GM19023 (cell line): ENCODE data around the gene RBPJ.
"Not testable (repeated sequence)": the region's sequence is repeated elsewhere in the genome, so short reads cannot be mapped to it uniquely, and the experiment has no call there.

Experiments
- ATAC-seq: cut with Tn5 transposase; IDR thresholded peaks from one replicate; pipeline ENCODE4 v1.9.1; 2021; ENCODE audit warnings: mild to moderate bottlenecking, moderate library complexity; ENCODE audit not compliant: unreplicated experiment

RBPJ gene

DNA sequence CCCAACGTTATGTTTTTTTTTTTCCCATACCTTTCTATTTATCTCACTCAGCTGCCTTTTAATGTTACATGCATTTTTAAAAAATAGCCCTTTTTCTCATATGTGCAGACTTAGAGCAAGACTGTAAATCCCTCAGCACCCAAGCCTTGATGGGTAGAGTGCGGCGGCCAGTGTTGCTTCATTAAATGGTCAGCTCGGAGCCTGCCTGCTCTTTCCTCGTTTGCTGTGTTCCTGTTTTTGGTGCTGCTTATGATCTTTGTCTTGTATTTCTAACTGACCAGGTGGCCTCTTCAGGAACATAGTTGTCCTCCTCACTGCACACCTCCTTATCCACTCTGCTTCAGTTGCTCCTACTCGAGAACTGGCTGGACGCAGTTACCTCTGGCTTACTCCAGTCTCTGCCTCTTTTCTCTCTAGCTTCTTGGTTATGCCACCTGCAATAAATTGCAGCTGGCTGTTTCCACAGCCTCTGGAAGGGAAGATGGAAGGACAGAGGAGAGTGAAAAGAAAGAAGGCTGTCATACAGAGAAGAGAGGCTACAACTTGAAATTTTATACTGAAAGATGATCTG, 10.7 kb downstream of the RBPJ start:
- no peak for ATAC-seq

DNA sequence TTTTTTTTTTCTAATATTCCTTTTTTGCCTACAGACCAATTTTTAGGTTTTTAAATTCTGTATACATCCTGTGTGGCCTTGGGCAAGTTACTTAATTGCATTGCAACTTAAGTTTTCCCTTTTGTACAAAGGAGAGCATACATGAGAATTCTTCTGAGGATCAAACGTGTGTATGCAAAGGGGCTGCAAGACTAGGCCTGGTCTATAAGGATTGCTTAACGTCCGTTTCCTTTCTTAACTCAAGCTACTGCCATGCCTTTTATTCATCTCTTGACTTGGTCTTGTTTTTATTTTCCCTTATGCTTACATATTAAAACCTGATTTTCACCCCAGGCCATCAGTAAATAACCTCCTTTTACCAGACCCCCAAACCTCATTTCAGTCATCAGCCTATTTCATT, 13.6 kb downstream of the RBPJ start:
- no peak for ATAC-seq

DNA sequence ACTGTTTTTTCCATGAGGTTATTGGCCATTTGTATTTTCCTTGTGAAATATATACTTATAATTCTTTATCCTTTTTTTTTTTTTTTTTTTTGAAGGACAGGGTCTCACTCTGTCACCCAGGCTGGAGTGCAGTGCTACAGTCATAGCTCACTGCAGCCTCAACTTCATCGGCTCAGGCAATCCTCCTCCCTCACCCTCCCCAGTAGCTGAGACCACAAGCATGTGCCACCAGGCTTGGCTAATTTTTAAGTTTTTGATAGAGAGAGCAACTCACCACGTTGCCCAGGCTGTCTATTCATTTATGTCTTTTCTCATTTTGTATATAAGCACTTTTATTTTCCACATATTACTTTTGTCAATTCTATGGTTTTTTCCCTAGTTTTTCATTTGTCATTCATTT, 16.8 kb downstream of the RBPJ start:
- no peak for ATAC-seq

DNA sequence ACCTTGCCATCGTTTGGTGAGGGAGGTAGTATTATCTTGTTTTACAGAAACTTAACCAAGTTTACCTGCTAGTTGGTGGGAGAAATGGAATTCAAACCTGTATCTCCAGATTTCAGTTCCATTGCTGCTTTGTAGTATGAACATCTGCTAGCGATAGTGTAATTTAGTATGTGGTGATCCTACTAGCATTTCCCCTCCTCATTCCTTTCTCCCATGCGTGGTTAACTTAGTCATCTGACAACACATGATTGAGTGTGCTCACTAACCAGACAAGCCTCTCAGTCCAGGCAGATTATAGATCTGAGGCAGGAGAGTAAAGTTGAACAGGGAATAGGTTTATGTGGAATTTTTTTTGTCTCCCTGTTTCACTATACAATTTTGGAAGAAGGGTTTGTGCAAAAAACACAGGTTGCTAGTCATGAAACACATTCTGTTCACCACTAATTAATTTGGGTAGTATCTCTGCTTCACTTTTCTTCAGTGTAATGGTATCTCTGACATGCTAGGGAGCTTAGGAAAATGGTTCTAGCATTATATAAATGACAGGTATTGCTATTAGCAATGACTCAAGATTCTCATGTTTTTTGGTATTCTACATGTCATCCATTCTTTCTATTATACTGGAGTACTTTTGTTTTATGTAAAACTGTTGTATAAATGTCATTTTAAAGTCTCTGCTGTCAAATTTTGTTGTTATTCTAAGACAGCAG, 21.7 kb downstream of the RBPJ start:
- no peak for ATAC-seq

DNA sequence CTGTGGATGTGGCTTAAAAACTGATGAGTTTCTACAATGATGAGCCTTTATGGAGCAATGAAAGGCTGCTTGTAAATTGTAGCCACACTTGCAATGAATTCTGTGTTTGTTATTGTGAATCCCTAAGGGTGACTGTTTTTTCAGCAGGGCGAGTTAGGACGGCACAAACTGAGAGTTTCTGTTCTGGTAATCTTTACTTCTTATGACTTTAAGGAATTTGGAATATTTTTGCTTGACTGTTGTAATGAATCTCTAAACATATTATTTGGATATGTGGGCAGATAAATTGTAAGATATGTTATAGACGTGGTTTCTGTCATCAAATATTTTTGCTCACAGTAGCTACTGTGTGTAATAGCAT, 22.2 kb downstream of the RBPJ start:
- ATAC-seq, result no peak

DNA sequence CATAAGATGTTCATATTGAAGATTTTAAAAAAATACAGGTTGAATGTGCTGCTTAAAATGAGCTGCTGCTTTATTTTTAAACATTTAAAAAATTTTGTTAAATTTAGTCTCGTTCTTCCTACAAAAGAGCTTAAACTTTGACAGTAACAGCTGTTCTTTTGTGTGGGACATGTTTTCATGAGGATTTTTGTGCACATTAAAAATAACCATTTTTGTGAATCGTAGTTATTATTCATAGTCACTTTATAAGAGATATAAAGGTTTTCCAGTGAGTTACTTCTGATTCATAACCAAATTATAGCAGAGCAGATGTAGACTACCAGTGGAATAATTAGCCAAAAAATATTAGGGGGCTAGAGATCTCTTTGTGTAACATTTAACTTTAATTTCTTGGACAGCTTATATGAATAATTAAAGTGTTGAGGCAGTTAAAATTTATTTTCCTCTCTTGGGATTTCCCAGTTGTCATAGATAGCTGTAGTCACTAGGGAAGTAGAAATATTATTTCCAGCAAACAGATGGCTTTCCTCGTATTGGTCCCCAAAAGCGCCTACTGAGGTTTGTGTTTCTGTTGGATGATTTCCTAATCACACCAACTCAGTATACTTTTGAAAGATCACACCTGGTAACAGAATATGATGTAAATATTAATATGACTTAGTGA, 24.2 kb downstream of the RBPJ start:
- ATAC-seq, result no peak

DNA sequence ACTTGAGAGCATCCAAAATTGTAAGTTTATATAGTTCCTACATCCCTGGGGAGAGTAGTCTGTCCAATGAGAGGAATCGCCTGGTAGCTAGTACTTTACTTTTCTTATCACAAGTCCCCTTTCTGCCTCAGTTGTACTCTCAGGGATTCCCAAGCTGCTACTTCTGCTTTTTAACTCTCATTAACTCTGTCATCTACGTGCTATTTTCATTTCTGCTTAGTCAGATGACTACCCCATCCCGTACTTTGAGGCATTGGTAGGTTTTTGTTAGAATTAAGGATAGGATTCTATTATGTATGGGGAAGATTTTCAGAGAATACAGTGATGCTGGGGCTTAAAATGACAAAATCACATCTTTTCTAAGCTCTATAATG, 24.7 kb downstream of the RBPJ start:
- no peak for ATAC-seq

DNA sequence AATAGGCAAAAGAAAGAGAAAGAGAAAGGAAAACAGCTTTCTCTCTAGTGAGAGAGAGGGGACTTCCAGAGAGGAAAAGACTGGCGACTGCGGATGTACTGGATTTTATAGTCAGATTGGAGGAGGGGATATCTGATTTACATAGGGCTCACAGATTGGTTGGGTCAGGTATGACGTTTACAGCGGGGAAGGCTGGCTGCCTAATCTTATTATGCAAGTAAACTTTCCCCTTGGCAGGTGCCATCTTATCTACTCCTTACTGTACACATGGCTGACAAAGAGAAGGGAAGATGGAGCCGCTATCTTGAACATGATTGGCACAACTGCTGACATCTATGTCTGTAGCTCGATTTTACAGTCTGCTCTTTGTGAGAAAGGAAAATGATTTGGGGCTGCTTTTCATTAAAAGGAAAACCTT, 25.4 kb downstream of the RBPJ start:
- ATAC-seq, result no peak

DNA sequence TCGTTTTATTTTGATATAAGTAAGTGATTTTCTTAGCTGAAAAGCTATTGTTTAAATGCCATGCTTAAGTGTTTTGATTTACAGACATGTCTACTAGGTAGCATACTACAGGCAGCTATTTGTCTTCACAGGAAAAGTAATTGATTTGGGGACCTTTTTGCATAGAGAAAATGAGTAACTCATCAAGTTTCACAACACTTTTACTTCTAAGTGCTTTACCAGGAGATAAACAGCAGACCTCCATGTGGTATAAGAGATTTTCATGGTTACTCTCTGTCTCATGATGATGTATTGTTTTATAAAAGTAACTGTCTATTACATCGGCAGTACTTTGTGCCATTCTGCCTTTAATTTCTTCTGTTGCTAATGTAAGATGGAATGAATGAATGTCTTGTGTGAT, 28.7 kb downstream of the RBPJ start:
- no peak for ATAC-seq

DNA sequence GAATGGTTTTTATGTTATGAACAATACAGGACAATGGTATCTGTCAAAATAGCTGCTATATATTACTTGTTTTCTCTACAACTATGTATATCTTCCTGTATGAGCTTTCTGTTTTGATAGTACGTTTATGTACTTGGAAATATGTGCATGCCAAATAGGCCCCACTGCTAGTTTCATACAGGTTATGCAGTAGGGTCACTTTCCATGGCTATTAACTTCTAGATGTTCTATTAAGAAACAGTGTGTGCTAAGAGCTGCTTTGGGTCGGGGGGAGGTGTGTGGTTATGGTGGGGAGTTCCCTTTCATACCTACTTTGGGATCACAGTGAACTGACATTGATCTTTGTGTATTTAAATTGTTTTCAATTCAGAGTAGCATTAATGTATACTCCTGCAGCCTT, 30.9 kb downstream of the RBPJ start:
- peak; percentile 44 for ATAC-seq

DNA sequence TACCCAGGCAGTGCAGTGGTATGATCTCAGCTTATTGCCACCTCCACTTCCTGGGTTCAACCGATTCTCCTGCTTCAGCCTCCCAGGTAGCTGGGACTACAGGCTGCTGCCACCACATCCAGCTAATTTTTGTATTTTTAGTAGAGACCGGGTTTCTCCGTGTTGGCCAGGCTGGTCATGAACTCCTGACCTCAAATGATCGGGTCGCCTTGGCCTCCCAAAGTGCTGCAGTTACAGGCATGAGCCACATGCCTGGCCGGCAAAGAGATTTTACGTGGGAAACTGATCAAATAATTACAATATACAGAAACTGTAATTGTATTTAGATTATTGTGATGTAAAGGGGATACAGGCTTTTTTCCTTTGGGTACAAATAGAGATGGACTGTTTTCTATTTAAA, 33.7 kb downstream of the RBPJ start:
- ATAC-seq, result no peak

DNA sequence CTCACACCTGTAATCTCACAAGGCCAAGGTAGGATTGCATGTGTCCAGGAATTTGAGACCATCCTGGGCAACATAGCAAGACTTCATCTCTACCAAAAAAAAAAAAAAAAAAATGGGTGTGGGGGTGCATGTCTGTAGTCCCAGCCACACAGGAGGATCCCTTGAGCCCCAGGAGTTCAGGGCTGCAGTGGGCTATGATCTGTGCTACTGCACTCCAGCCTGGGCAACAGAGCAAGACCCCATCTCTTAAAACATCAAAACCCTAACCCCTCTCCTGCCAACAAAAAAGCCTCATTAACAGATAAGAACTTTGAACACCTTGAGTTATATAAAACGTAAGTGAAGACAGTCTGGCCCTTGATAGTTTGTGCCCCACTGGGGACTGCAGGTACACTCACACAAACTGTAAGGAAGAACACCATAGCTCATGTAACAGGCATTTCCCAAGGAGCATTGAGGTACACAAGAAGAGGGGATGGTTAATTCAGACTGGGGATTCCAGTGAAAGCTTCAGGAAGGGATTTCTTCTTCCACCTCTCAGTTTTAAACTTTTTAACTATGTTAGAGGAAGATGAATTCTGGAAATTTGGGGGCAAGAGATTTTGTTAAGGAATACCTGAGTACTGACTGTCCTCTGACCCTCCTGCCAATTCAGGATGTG, 34.7 kb downstream of the RBPJ start:
- no peak for ATAC-seq

DNA sequence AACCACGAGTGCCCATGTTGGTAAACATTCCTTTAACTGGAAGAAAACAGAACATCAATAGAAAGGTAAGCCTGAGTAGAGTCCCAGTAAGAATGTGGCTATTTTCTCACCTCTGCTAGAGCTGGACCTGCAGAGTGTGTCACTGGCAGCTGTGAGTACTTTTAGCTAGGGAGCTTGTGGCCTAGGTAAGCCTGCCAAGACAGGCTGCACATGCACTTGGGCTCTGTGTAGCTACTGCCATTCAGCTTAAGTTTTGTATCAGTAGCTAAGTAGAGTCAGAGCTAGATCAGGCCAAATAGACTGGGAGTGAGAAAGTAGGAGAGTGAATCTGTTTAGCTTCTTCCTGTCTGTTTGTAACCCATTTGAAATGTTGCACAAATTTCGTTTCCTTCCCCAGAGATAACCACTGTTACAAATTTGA, 35.3 kb downstream of the RBPJ start:
- no peak for ATAC-seq

DNA sequence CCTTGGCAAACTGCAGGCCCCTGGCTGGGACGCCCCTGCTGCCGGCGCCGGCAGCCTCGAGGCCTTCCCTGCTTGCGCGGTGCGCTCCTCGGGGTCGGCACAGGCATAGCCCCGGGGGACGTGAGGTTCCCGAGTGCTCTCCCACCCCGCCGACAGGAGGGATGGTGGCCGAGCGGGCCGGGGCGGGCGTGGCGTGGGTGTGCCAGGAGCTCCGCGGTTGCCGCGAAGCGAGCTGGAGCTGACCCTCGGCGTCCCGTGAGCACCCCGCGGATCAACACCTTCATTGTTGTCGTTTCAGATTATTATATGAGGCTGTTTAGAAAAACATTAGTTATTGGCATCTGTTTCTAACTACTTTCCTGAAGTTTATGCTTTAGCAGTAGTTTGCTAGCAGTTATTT, 38.7 kb downstream of the RBPJ start:
- not testable (repeated sequence) for ATAC-seq

DNA sequence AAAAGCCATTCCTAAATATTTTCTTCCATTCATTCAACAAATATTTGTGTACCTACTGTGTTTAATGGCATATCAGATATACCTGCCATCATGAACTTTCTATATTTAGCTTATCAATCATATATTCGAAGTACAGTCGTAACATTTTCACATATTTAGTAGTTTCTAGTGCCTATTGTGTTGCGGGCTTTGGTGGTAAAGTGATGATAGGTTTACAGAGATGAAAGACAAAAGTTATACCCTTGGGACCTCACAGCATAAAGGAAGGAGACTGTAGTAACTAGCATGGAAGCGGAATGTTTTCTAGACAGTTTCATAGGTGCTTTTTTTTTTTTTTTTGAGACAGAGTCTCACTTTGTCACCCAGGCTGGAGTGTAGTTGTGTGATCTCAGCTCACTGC, 39.5 kb downstream of the RBPJ start:
- ATAC-seq, result no peak

DNA sequence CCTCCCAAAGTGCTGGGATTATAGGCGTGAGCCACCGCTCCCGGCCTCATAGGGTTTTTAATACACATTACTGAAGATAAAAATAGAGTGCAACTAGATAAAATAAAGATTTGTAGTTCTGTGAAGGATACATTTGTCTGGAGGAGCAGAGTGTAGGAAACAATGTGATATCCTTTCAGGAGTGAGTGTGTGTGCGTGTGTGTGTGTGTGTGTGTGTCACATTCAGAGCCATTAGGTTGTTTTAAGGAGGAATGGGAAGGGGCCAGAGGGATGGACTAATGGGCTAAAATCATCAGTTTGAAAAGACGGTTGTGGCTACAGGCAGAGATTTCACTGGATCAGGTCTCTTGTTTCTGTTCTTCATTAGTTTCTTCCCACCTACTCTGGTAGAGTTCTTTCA, 40.0 kb downstream of the RBPJ start:
- no peak for ATAC-seq

DNA sequence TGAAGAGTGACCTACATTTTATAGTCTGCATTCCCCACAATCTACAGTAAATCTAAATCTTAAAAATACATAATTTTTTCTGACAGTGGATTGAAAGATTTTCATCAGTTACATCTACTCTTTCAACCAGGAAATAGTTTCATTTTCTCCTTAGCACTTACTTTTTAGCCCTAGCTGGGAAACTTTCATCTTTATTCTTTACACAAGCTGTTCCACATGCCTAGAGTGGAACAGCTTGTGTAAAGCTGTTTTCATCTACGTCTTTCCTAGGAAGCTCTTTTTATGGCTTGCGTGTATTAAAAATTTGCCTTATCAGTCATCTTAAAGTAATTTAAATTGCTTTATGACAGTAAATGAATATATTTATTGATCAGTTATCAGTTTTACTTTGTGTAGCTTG, 40.5 kb downstream of the RBPJ start:
- ATAC-seq, result no peak

DNA sequence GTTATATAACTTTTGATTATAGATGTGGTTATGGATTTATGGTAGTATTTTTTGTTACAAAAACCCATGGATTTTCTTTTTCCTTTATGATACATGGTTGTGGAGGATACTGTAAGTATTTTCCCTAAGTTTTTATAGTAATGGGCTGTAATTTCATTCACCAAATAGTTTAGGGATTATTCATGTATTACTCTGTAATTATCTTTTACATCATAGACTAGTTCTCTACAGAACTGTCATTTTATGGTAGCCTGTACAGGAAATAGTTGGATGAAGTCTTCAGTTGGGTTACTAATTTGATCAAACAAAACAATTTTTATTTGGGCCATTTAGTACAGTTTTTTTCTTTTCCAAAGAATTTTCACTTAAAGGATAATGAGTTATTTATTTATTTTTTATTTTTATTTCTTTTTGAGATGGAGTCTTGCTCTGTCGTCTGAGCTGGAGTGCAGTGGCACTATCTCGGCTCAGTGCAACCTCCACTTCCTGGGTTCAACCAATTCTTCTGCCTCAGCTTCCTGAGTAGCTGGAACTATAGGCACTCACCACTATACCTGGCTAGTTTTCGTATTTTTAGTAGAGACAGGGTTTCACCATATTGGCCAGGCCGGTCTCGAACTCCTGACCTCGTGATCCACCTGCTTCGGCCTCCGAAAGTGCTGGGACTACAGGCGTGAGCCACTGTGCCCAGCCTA, 42.1 kb downstream of the RBPJ start:
- no peak for ATAC-seq

DNA sequence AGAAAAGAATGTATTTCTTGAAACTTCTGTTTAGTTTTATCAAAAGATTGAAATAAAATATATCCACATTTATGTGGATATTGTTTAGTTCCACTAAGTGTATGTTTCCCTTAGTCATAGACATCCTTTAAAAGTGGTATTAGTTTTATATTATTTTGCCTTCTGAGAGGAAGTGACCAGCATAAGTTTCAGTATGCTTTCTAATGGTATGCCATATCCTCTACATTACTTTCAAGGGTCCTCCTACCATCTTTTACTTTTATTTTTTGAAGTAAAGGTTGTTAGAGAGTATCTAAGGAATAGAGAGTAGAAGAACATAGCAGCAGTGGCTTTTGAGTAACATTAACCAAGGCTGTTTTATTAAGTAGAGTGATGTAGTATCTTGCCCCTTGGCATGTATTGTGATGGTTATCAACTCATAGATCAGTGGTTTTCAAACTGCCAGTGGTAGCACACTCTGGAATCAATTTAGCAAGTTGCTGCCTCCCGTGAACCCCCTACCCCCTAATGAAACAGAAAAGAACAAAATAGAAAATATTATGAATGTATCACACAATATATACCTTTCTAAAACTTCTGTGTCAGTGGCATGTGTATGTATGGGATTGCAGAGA, 44.8 kb downstream of the RBPJ start:
- ATAC-seq, result no peak

DNA sequence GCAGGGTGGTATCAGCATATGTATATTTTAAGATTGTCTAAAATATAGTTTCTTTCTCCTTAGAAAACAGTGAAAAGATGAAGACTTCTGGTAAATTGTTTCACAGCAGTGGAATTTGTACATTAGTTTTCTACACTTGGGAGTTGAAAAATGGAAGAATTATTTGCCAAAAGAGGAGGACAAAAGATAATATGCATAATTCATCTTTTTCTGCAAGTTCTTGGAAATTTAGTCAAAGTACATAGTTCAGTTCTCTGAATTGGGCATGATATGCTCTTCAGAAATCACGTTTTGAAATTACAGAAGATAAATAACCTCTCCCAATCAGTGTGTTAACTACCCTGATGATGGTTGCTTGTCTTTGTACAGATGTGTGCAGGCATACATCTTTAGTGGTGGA, 47.0 kb downstream of the RBPJ start:
- ATAC-seq, result no peak

DNA sequence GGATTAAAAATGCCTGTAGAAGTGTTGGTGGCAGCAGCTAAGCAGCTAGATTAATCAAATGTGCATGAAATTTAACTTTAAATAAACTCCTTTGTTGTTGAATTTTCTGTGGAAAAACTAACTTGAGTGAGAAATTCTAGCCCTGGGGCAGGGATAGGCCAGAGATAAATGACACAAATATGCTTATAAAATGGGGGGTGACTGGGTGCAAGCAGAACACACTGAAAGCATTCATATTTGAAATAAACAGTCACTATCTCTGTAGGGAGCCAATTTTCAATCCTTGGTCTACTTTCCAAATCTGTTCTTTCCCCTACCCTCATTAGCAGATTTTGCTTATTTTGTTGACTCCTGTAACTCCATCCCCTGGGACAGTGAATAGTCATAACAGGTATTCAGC, 47.9 kb downstream of the RBPJ start:
- ATAC-seq, result no peak
